Measurements from ENCODE around the gene RTL10.

RTL10 gene

DNA sequence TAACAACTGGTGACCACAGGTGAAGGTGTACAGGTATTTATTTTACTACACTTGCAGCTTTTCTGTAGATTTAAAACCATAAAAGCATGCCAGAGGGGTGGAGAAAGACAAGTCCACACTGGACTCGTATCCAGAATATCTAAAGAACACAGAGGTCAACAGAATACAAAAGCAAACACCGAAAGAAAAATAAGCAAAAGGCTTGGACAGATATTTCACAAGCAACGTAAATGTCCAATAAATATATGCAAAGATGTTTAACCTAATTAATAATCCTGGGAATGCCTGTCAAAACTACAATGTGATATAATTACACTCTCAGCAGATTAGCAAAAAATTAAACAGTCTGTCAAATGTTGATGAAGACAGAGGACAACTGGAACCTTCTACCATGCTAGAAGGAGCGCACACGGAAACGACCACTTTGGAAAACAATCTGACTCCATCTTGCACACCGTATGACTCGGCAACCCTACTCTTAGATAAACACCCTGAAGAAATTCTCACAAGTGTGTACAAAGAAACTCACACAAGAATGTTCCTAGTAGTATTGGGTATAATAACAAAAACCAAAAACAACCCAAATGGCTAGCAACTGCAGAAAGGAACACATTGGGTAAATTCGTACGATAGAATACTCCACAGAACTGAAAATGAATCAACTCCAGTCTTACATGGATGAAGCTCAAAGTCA lies 27.2 kb downstream of the RTL10 start:
- DNase-seq (ENCODE audit: insufficient read length, low spot score) (no peak), FAIRE-seq (no peak)
- no peak for TF ChIP-seq POLR2A (IDR thresholded peaks at IDR 0.05; ENCODE audit: low read depth, low read length)

DNA sequence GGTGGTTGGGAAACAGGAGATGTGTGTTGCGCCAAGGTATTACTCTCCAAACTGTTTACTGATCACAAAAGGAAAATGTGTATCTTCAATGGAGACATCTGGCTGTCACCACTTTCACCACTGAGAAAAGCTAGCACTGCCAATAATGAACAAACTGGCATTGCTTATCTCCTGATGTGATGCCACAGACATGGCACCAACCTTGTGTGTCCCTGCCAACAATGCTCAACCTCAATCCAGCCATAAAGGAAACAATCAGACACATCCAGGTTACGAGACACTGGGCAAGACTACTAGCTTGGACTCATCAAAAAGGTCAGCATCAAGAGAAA lies 28.1 kb downstream of the RTL10 start:
- no peak for FAIRE-seq
- no peak for TF ChIP-seq POLR2A (IDR thresholded peaks at IDR 0.05; ENCODE audit: low read depth, low read length)
- DNase-seq (ENCODE audit: insufficient read length, low spot score), result no peak

DNA sequence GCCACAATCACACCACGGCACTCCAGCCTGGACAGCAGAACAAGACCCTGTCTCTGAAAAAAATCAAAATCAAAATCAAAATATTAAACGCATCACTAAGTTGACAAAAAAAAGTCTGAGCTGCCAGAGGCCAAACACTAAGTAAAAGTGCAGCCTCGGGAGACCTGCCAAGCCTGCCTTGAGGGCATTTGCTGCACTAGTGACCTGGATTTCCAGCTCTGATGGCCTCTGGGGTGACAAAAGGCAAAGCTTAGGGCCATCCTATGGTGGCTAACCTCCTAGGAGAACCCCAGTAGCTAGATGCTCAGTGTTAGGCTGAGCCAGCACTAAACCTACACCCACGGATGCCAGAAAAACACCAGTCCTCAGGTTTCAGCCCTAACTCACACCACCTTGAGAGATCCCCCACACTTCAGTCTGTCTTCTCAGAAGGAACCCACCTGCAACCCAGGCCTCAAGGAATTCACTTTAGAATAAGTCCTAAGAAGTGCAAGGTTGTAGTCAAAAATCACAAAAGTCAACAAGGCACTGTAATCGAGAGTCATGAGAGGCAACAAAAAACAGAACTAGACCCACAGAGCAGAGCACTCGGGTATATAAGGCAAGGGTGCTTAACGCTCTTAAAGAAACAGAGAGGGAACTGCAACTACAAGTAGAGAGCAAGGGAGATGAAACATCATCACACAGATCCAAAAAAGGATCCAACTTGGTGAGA lies 28.6 kb downstream of the RTL10 start:
- FAIRE-seq (no peak), DNase-seq (ENCODE audit: insufficient read length, low spot score) (no peak)
- no peak for TF ChIP-seq POLR2A (IDR thresholded peaks at IDR 0.05; ENCODE audit: low read depth, low read length)

DNA sequence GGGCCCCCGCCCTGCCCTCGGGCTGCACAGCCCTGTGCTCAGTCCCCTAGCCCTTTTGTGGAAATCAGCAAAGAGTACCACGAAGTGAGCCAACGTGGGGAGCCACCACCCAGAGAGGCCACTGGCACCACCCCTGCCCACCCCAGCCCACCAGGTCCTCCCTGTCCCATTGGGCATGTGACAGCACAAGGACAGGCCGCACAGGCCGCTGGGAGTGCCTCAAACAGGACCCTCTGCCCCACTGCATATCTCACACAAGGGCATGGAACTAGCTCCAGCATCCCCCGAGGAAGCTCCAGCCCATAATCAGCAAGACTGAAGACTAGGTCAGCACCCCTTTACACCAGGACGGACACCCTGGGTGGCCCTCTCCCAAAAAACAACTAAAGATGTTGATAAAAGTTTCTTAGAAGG lies 29.7 kb downstream of the RTL10 start:
- DNase-seq (ENCODE audit: insufficient read length, low spot score) (no peak), FAIRE-seq (no peak)
- no peak for TF ChIP-seq POLR2A (IDR thresholded peaks at IDR 0.05; ENCODE audit: low read depth, low read length)

DNA sequence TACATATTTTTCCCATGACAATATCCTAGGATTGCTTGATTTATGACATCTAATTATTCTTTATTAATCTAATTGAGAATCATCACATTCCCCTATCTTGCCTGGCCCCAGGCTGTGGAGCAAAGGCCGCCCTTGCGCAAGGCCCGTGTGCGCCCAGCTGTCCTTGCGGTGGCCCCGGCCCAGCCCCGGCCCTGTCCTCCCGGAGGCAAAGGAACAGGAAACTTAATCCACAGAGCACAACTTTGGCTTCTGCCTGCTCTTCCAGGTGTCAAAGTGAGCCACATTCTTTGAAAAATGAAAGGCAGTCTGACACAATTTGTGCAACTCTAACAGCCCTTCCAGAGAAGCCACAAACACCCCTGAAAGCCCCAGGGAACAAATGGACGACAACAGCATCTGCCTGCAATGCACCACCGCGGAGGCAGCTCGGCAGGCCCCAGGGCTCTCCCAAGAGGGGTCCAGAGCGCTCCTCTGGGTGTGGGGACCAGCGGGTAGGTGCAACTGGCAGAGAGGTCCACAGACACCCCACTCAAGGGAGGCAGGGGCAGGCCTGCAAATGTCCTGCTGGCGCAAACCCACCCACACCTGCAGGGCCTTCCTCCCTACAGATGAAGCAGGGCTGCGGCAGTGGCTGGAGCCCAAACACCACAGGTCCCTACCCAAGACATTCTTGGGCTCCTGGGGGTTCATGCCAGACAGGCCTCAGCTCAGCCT lies 30.3 kb downstream of the RTL10 start:
- FAIRE-seq, result no peak

DNA sequence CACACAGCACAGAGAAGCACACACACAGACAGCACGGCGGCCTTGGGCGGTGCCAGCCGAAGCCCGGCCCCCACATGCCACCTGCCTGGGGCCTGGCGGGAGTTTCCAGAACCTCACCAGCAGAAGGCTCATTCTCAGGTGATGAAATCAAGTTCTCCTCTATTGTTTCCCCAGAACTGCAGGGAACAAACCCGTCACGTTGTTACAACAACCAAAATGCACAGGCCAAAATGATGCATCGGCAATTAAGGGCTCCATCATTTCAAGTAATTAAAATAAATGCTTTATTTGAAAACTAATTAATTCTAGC lies 30.8 kb downstream of the RTL10 start:
- FAIRE-seq, result no peak
- DNase-seq (ENCODE audit: insufficient read length, low spot score), result no peak
- no peak for TF ChIP-seq POLR2A (IDR thresholded peaks at IDR 0.05; ENCODE audit: low read depth, low read length)

More for the DNA sequence above, 30.3 kb downstream of the RTL10 start:
- no peak for DNase-seq (ENCODE audit: insufficient read length, low spot score)
- no peak for TF ChIP-seq POLR2A (IDR thresholded peaks at IDR 0.05; ENCODE audit: low read depth, low read length)

DNA sequence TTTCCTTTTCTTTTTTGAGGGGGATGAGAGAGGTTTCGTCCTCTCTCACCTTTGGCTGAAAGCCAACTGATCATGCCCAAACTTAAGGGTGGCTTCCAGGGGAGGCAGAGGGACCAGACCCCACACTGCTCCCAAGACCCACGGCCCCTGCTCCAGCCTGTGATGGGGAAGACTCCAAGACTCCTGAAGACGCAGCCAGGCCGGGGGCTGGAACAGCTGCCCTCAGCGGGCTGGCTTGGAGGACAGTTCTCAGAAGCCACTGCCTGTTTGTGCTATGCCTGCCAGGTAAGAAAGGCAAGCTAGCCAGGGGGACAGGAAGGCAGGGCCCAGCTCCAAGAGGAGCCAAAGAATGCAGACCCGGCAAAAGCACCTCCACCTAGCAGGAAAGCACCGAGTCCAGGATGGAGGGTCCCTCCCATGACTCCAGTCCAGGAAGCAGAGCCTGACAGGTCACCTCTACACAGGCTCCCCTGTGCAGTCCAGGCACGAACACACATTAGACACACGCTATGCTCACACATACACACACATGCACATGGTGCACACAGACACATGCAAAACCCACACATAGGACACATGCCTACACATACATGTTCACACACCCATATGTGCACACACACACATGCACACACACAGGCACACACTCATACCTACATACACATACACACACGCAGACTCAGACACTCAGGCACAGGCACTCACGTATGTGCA lies 31.3 kb downstream of the RTL10 start:
- no peak for FAIRE-seq
- no peak for TF ChIP-seq POLR2A (IDR thresholded peaks at IDR 0.05; ENCODE audit: low read depth, low read length)
- DNase-seq (ENCODE audit: insufficient read length, low spot score), result no peak

DNA sequence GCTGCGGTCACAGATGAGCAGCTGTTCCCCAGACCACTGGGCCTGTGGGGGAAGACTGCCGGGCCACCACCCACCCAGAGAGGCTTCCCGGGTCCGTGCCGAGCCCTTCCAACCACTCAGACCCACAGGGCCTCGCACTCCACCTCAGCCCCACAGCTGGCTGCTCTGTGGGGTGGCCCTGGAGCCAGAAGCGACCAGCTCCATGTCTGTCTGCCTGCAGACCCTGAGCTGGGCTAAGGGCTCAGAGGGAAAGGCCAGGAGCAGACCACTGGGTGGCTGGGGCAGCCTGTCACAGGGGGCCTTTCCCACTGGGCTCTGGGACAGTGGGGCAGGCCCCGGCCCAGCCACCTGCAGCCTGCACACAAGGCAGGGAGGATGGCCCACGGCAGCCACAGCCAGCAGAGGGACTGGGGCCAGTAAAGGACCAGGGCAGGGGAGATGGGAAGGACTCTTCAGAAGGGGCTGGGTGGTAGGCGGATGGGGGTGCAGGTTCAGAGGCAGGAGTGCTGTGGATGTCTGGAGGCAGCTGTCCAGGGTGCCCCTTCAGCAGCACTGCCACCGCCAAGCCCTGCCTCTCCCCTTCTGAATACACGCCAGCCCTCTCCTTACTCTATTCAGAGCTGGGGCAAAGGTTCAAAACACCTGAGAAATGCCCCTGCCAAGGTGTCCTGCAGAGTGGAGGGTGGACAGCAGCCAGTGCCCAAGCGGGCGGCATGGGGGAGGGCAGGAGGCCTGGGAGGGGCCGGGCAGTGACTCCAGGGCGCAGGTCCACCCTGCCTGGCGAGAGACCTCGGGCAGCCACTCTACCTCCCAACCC lies 32.2 kb downstream of the RTL10 start:
- no peak for FAIRE-seq
- no peak for DNase-seq (ENCODE audit: insufficient read length, low spot score)
- no peak for TF ChIP-seq POLR2A (IDR thresholded peaks at IDR 0.05; ENCODE audit: low read depth, low read length)

DNA sequence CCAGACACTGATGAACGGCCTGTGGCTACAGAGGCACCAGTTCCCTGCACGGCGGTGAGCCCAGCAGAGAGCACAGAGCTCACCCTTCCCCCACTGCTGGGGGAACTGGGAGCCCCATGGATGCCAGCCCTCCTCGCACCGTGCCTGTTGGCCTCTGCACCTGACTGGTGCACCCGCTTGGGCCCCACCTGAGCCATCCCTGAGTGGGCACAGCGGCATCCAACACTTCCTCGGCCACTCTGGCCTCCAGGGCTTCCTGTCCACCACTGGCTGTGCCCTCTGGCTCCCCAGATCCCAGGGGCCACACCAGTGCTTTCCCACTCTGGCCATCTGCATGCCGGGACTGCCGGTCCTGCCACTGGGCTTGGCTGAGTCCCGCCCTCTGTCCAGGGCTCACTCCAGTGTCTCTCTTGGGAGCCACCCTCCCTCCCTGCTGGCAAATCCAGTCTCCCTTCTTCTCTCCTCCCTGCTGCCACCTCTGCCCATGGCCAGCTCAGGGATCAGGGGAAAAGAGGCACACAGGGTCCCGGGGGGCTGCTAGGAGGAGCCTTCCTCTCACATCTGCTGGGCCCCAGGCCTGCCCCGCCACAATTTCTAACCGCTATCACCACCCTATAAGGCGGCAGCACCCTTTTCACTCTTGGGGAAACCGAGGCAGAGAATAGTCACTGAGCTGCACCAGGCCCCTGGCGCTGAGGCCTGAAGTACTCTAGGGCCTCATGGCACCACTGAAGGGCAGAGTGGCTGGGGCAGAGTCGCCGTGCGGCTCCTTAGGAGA lies 33.0 kb downstream of the RTL10 start:
- no peak for TF ChIP-seq POLR2A (IDR thresholded peaks at IDR 0.05; ENCODE audit: low read depth, low read length)
- DNase-seq (ENCODE audit: insufficient read length, low spot score), result no peak
- FAIRE-seq, result no peak

DNA sequence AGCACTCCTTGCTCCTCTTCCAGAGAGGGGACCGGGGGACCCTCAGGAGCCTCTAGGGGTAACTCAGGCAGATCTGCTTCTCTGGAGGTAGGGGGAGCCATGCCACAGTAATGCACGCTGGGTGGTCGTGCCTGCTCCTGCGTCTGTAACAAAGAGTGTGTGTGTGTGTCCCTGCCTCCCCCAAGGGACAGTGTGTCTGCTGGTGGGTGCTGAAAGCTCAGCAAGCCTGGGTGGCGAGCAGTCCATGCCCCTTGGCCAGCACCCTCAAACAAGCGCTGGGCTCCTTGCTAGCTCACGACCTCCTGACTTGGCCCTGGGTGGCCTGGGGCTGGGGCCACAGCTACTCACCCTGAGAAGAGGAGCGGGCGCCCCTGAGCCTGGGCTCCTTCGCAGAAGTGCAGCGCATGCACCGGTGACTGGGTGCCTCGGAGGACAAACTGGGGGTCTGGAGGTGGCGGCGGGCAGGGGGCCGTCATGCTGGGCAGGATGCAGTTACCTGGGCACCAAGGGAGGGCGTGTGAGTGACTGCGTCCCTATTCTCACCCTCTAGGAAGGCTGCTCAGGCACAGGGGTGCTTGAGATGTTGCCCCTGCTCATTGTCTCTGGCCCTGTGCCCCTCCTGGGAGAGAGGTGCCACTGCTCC lies 33.7 kb downstream of the RTL10 start:
- no peak for TF ChIP-seq POLR2A (IDR thresholded peaks at IDR 0.05; ENCODE audit: low read depth, low read length)
- DNase-seq (ENCODE audit: insufficient read length, low spot score), result no peak
- no peak for FAIRE-seq

DNA sequence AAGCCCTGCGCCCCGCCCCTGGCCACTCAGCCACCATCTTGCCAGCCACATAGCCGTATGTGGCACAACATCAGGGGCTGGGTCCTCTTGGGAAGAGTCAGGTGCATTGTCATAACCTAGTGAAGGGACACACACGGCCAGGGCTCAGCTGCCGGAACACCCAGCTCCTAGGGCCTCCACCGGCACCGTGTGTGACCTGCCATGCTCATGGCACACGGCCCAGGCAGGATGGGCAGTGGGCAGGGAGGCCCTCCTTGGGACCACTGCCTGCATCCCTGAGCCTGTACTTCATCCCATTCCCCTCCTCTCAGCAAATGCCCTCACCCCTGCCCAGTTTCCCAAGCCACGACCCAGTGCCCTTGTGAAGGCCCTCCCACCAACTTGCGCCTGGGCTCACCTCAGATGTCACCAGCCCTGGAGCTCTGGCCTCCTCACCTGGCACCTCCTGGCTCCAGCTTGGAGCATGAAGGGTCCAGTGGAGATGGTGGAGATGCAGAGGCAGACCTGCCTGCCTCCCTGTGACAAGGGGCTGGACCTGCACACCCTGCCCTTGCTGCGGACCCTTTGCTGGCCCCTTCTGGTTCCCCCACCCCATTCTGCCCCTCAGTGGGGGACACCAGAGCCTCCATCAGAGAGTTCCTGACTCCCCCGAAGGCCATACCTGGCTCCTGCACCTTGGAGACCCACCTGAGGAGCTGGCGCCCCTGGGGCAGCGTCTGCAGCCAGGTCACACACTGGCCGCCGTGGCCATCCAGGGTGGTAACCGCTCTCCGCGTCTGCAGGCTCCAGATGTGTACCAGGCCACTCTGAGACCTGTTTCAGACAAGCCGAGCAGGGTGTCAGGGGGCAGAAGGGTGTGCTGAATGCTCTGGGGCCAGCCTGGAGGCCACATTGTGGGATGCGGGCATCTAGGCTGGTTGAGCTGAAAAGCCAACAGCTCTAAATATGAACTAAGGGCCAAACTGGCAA lies 34.5 kb downstream of the RTL10 start:
- FAIRE-seq, result no peak
- no peak for TF ChIP-seq POLR2A (IDR thresholded peaks at IDR 0.05; ENCODE audit: low read depth, low read length)
- DNase-seq (ENCODE audit: insufficient read length, low spot score), result no peak
